Sigmoid colon (tissue), 4 donors: ENCODE data around the gene MFSD2A.

Experiments
- EP300 ChIP-seq, 4 donors: sonication (generic); formaldehyde crosslinking; IDR thresholded peaks; one replicate each; pipeline ENCODE4 v1.6.1; 2017; ENCODE audit warnings: antibody characterized with exemption in 4 of 4
- POLR2A ChIP-seq, 2 donors: fragments of 450-650 bp; IDR thresholded peaks; one replicate each; pipeline ENCODE4 v1.6.1; 2016; ENCODE audit warnings: antibody characterized with exemption in 2 of 2, mild to moderate bottlenecking in 2 of 2, moderate library complexity in 2 of 2
- POLR2AphosphoS5 ChIP-seq, 4 donors: sonication (generic); formaldehyde crosslinking; IDR thresholded peaks; one replicate each; pipeline ENCODE4 v1.6.1; 2017; ENCODE audit warnings: antibody characterized with exemption in 4 of 4
- TF ChIP-seq, protein P1 (sequence below), 4 experiments: fragments of 450-650 bp in 3 of 4; fragments of 200-600 bp in 1 of 4; IDR thresholded peaks; one replicate each; pipeline ENCODE4 v1.5.1; 2016 to 2019; ENCODE audit warnings: antibody characterized with exemption in 4 of 4, mild to moderate bottlenecking in 3 of 4, moderate library complexity in 2 of 4

- TF ChIP-seq EP300 (IDR thresholded peaks at IDR 0.05), result no peak
- TF ChIP-seq POLR2A (IDR thresholded peaks at IDR 0.05), result no peak
- TF ChIP-seq, protein P1, sequence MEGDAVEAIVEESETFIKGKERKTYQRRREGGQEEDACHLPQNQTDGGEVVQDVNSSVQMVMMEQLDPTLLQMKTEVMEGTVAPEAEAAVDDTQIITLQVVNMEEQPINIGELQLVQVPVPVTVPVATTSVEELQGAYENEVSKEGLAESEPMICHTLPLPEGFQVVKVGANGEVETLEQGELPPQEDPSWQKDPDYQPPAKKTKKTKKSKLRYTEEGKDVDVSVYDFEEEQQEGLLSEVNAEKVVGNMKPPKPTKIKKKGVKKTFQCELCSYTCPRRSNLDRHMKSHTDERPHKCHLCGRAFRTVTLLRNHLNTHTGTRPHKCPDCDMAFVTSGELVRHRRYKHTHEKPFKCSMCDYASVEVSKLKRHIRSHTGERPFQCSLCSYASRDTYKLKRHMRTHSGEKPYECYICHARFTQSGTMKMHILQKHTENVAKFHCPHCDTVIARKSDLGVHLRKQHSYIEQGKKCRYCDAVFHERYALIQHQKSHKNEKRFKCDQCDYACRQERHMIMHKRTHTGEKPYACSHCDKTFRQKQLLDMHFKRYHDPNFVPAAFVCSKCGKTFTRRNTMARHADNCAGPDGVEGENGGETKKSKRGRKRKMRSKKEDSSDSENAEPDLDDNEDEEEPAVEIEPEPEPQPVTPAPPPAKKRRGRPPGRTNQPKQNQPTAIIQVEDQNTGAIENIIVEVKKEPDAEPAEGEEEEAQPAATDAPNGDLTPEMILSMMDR (IDR thresholded peaks at IDR 0.05), result no peak
- TF ChIP-seq POLR2AphosphoS5 (IDR thresholded peaks at IDR 0.05), result no peak
These were observed 11.3 kb upstream of the MFSD2A start for GRCh38 chr1:39943471-39944290.
